Occipital lobe (tissue), 2 donors: ENCODE measurements around the gene RAD51B. TPM values are rescaled to one million over a fixed set of nuclear protein-coding genes. Genes with fewer than 3 reads are reported as not detected.
A peak's percentile ranks its signal among the peaks of the same experiment; 100 is the strongest.
"Not testable (repeated sequence)": the region's sequence is repeated elsewhere in the genome, so short reads cannot be mapped to it uniquely, and the experiment has no call there.

Experiments used
- DNase-seq: peaks from one replicate; lab custom pipeline; 2025; lab: John Stamatoyannopoulos, UW
- total RNA-seq: library from RNA; depleted of rRNA; stranded (reverse); fragments of >200 nt; gene quantifications from one replicate; pipeline ENCODE4 v1.2.3, GENCODE V29; 2014

RAD51B gene
- total RNA-seq, 1 donor from 2014 or later = 9.8 TPM

GRCh38 chr14:68111097-68111852, 291.7 kb downstream of the RAD51B start:
- DNase-seq = no peak

- no peak for DNase-seq
Observed at GRCh38 chr14:68111853-68112270, 292.3 kb downstream of the RAD51B start.

- no peak for DNase-seq
Observed at GRCh38 chr14:68112442-68112841, 292.9 kb downstream of the RAD51B start.

GRCh38 chr14:68113343-68113930, 293.9 kb downstream of the RAD51B start:
- no peak for DNase-seq

- not testable (repeated sequence) for DNase-seq
Observed at GRCh38 chr14:68115952-68116351, 296.4 kb downstream of the RAD51B start.

GRCh38 chr14:68122651-68123050, 303.1 kb downstream of the RAD51B start:
- DNase-seq = no peak

GRCh38 chr14:68124050-68124449, 304.5 kb downstream of the RAD51B start:
- DNase-seq = no peak

GRCh38 chr14:68124979-68125731, 305.6 kb downstream of the RAD51B start:
- DNase-seq = no peak

GRCh38 chr14:68127166-68127565, 307.6 kb downstream of the RAD51B start:
- no peak for DNase-seq

GRCh38 chr14:68131907-68132306, 312.3 kb downstream of the RAD51B start:
- no peak for DNase-seq

GRCh38 chr14:68132563-68133121, 313.1 kb downstream of the RAD51B start:
- no peak for DNase-seq

- DNase-seq = no peak
Observed at GRCh38 chr14:68133856-68134255, 314.3 kb downstream of the RAD51B start.

GRCh38 chr14:68135028-68135427, 315.4 kb downstream of the RAD51B start:
- no peak for DNase-seq

GRCh38 chr14:68135566-68135965, 316.0 kb downstream of the RAD51B start:
- DNase-seq = no peak

GRCh38 chr14:68137704-68138619, 318.4 kb downstream of the RAD51B start:
- peak; percentile 29 for DNase-seq

GRCh38 chr14:68139431-68140075, 320.0 kb downstream of the RAD51B start:
- DNase-seq = no peak

- DNase-seq = no peak
Observed at GRCh38 chr14:68140076-68140741, 320.6 kb downstream of the RAD51B start.

GRCh38 chr14:68140806-68141205, 321.2 kb downstream of the RAD51B start:
- no peak for DNase-seq

GRCh38 chr14:68141281-68142088, 321.9 kb downstream of the RAD51B start:
- no peak for DNase-seq
